ENCODE data around the gene ZFHX3.

- TF ChIP-seq CTCF (IDR thresholded peaks at IDR 0.05; ENCODE audit: low read depth, low read length, missing input control) (no peak), RAD21 (IDR thresholded peaks at IDR 0.05) (no peak), SP1 (IDR thresholded peaks at IDR 0.05) (no peak), REST (IDR thresholded peaks at IDR 0.05) (no peak), ATF3 (IDR thresholded peaks at IDR 0.05) (no peak), GABPA (IDR thresholded peaks at IDR 0.05 in 1 of 2, conservative IDR thresholded peaks at IDR 0.05 in 1 of 2) (no peak), YY1 (IDR thresholded peaks at IDR 0.05) (no peak), JUND (IDR thresholded peaks at IDR 0.05) (no peak), TAF1 (conservative IDR thresholded peaks at IDR 0.05) (no peak), EGR1 (IDR thresholded peaks at IDR 0.05; ENCODE audit: low read depth in 2 of 2) (no peak), RXRA (IDR thresholded peaks at IDR 0.05) (no peak), FOXA1 (IDR thresholded peaks at IDR 0.05) (no peak), MAX (IDR thresholded peaks at IDR 0.05) (no peak)
Measured at GRCh38 chr16:72810480-72810879, 237.4 kb downstream of the ZFHX3 start.

Data from liver (tissue), 3 donors.